Loucy (cell line): ENCODE measurements around the gene RAB29.
A peak's percentile ranks its signal among the peaks of the same experiment; 100 is the strongest.

Source experiments
- H2AFZ ChIP-seq: fragments of 200-600 bp; sonication (generic); 2 replicates; pipeline ENCODE4 v1.6.0; 2016; ENCODE audit warnings: antibody characterized with exemption, mild to moderate bottlenecking, low read length, moderate library complexity
- H3F3A ChIP-seq: fragments of 200-600 bp; 2 replicates; pipeline ENCODE4 v1.6.0; 2016; ENCODE audit warnings: antibody characterized with exemption, low read depth, mild to moderate bottlenecking
- H3K27me3 ChIP-seq: fragments of 200-600 bp; sonication (generic); 2 replicates; pipeline ENCODE4 v1.6.1; 2014; ENCODE audit warnings: low read length, mild to moderate bottlenecking; ENCODE audit not compliant: insufficient read depth, poor library complexity, severe bottlenecking
- H3K36me3 ChIP-seq: fragments of 200-600 bp; sonication (generic); 2 replicates; pipeline ENCODE4 v1.6.1; 2016; ENCODE audit warnings: low read length; ENCODE audit not compliant: insufficient read depth
- H3K4me1 ChIP-seq: fragments of 200-600 bp; sonication (generic); 2 replicates; pipeline ENCODE4 v1.5.1; 2014; ENCODE audit warnings: low read length, mild to moderate bottlenecking; ENCODE audit not compliant: insufficient read depth, poor library complexity, severe bottlenecking
- H3K4me2 ChIP-seq: fragments of 200-600 bp; sonication (generic); 2 replicates; pipeline ENCODE4 v1.6.0; 2014; ENCODE audit warnings: antibody characterized with exemption, low read length, low read depth, mild to moderate bottlenecking; ENCODE audit not compliant: poor library complexity, severe bottlenecking
- H3K4me3 ChIP-seq: fragments of 200-600 bp; sonication (generic); 2 replicates; pipeline ENCODE4 v1.5.1; 2014; ENCODE audit warnings: low read length, mild to moderate bottlenecking, mixed read lengths; ENCODE audit not compliant: poor library complexity, severe bottlenecking
- H3K79me2 ChIP-seq: fragments of 200-600 bp; sonication (generic); 2 replicates; pipeline ENCODE4 v1.6.1; 2014; ENCODE audit warnings: low read length; ENCODE audit not compliant: insufficient read depth
- H3K9ac ChIP-seq: fragments of 200-600 bp; sonication (generic); 2 replicates; pipeline ENCODE4 v1.6.0; 2014; ENCODE audit warnings: mild to moderate bottlenecking, low read depth, low read length, moderate library complexity; ENCODE audit not compliant: poor library complexity, severe bottlenecking
- H3K9me2 ChIP-seq: fragments of 200-600 bp; sonication (generic); replicated peaks from 2 replicates; pipeline ENCODE4 v1.6.1; 2016; ENCODE audit warnings: low read depth, low read length, mixed read lengths
- H3K9me3 ChIP-seq: fragments of 200-600 bp; sonication (generic); 2 replicates; pipeline ENCODE4 v1.6.1; 2014; ENCODE audit warnings: mild to moderate bottlenecking, antibody characterized with exemption, low read length, low read depth; ENCODE audit not compliant: insufficient read depth
- H4K20me1 ChIP-seq: fragments of 200-600 bp; sonication (generic); 2 replicates; pipeline ENCODE4 v1.6.0; 2014; ENCODE audit warnings: antibody characterized with exemption, low read length, mild to moderate bottlenecking; ENCODE audit not compliant: insufficient read depth, poor library complexity, severe bottlenecking
- CTCF ChIP-seq: fragments of 200-600 bp; sonication (generic); conservative IDR thresholded peaks from 2 replicates; pipeline ENCODE4 v1.5.1; 2014; ENCODE audit warnings: mild to moderate bottlenecking, antibody characterized with exemption, low read length
- EZH2phosphoT487 ChIP-seq: fragments of 200-600 bp; IDR thresholded peaks from 2 replicates; pipeline ENCODE4 v1.6.1; 2018; ENCODE audit warnings: antibody characterized with exemption, mild to moderate bottlenecking, moderate library complexity, borderline replicate concordance

Gene RAB29

GRCh38 chr1:205750138-205751035 lies 24.9 kb downstream of the RAB29 start, which contains the start of gene NUCKS1:
Gene NUCKS1 (minus strand): TSS chr1:205750182. CDS start chr1:205749973, 209 bp downstream.
- Histone ChIP-seq H3K27me3 (no peaks in the 10 kb centered on the region), H3K36me3 (0 out of 2 replicates have a peak, but pooled peaks cover 2% of the 10 kb centered on the region), H3K9me3 (no peaks in the 10 kb centered on the region), H3K4me3 (peak within 1 kb of the TSS; percentile 80), H2AFZ (peak within 1 kb of the TSS; percentile 93), H3K9ac (peak within 1 kb of the TSS; percentile 98), H3K4me1 (peaks cover 32% of the 10 kb centered on the region), H4K20me1 (peaks cover 37% of the 10 kb centered on the region), H3F3A (peaks cover 3% of the 10 kb centered on the region; the same call in 1 of the 2 replicates), H3K79me2 (peaks cover 46% of the 10 kb centered on the region), H3K4me2 (peak within 1 kb of the TSS; percentile 91), H3K9me2 (no peaks in the 10 kb centered on the region)
- TF ChIP-seq CTCF (no peak), EZH2phosphoT487 (no peak)

- H3K4me1 ChIP-seq = peaks cover 39% of the 10 kb centered on the region
- peak overlapping the region; percentile 80 for H3K4me3 ChIP-seq
- peak overlapping the region; percentile 91 for H3K4me2 ChIP-seq
- H3F3A ChIP-seq = peaks cover 3% of the 10 kb centered on the region; the same call in 1 of the 2 replicates
- no peak overlapping the region for H2AFZ ChIP-seq
- H3K36me3 ChIP-seq = 0 out of 2 replicates have a peak, but pooled peaks cover 2% of the 10 kb centered on the region
- H4K20me1 ChIP-seq = peaks cover 44% of the 10 kb centered on the region
- H3K9ac ChIP-seq = peak overlapping the region; percentile 98
- no peaks in the 10 kb centered on the region for H3K9me3 ChIP-seq
- H3K79me2 ChIP-seq = peaks cover 55% of the 10 kb centered on the region
- H3K27me3 ChIP-seq = no peaks in the 10 kb centered on the region
- no peaks in the 10 kb centered on the region for H3K9me2 ChIP-seq
- no peak for TF ChIP-seq EZH2phosphoT487
- TF ChIP-seq CTCF = no peak
These were observed 25.8 kb downstream of the RAB29 start for GRCh38 chr1:205749234-205750137.

GRCh38 chr1:205748403-205749233 lies 26.7 kb downstream of the RAB29 start:
- no peaks in the 10 kb centered on the region for H3K27me3 ChIP-seq
- peak overlapping the region; percentile 91 for H3K4me2 ChIP-seq
- no peaks in the 10 kb centered on the region for H3K9me3 ChIP-seq
- peaks cover 64% of the 10 kb centered on the region for H3K79me2 ChIP-seq
- H2AFZ ChIP-seq = no peak overlapping the region
- H3K4me1 ChIP-seq = peaks cover 46% of the 10 kb centered on the region
- no peaks in the 10 kb centered on the region for H3K9me2 ChIP-seq
- peak overlapping the region; percentile 98 for H3K9ac ChIP-seq
- 0 out of 2 replicates have a peak, but pooled peaks cover 7% of the 10 kb centered on the region for H3K36me3 ChIP-seq
- TF ChIP-seq EZH2phosphoT487 = no peak
- TF ChIP-seq CTCF = no peak
- peak overlapping the region; percentile 80 for H3K4me3 ChIP-seq
- peaks cover 3% of the 10 kb centered on the region; the same call in 1 of the 2 replicates for H3F3A ChIP-seq
- H4K20me1 ChIP-seq = peaks cover 52% of the 10 kb centered on the region
